NCI-H1436 (cell line): Measurements from ENCODE around the gene TMEM18.

Experiments
- DNase-seq: peaks from one replicate; lab custom pipeline; 2025; lab: John Stamatoyannopoulos, UW

TMEM18 gene

GRCh38 chr2:672606-672905, 4.7 kb downstream of the TMEM18 start:
- no peak for DNase-seq

- DNase-seq, result peak; percentile 53
These were observed 5.2 kb downstream of the TMEM18 start for GRCh38 chr2:671787-672605.

- DNase-seq, result no peak
These were observed 6.1 kb downstream of the TMEM18 start for GRCh38 chr2:671072-671471.

- DNase-seq, result no peak
These were observed 6.6 kb downstream of the TMEM18 start for GRCh38 chr2:670637-671036.

- DNase-seq, result no peak
These were observed 7.9 kb downstream of the TMEM18 start for GRCh38 chr2:669323-669722.

GRCh38 chr2:668000-668398, 9.2 kb downstream of the TMEM18 start:
- DNase-seq, result no peak

GRCh38 chr2:667332-667999, 9.7 kb downstream of the TMEM18 start:
- DNase-seq, result no peak

GRCh38 chr2:666441-666840, 10.8 kb downstream of the TMEM18 start:
- no peak for DNase-seq

- DNase-seq, result no peak
These were observed 11.7 kb downstream of the TMEM18 start for GRCh38 chr2:665340-666073.

GRCh38 chr2:664063-664462, 13.1 kb downstream of the TMEM18 start:
- no peak for DNase-seq

- DNase-seq, result no peak
These were observed 14.0 kb downstream of the TMEM18 start for GRCh38 chr2:663221-663620.

- no peak for DNase-seq
These were observed 15.9 kb downstream of the TMEM18 start for GRCh38 chr2:661360-661635.

- no peak for DNase-seq
These were observed 16.4 kb downstream of the TMEM18 start for GRCh38 chr2:660586-661359.

GRCh38 chr2:660029-660428, 17.2 kb downstream of the TMEM18 start:
- DNase-seq, result no peak

GRCh38 chr2:658426-658825, 18.8 kb downstream of the TMEM18 start:
- DNase-seq, result no peak

GRCh38 chr2:657766-658165, 19.4 kb downstream of the TMEM18 start:
- DNase-seq, result no peak

- no peak for DNase-seq
These were observed 20.5 kb downstream of the TMEM18 start for GRCh38 chr2:656676-657075.

GRCh38 chr2:655626-656025, 21.6 kb downstream of the TMEM18 start:
- DNase-seq, result no peak

GRCh38 chr2:654896-655295, 22.3 kb downstream of the TMEM18 start:
- DNase-seq, result no peak

- DNase-seq, result no peak
These were observed 23.4 kb downstream of the TMEM18 start for GRCh38 chr2:653645-654425.

- no peak for DNase-seq
These were observed 24.2 kb downstream of the TMEM18 start for GRCh38 chr2:652881-653480.
